ENCODE measurements around the gene NXF3.
A peak's percentile ranks its signal among the peaks of the same experiment; 100 is the strongest.
"Not testable (repeated sequence)": the region's sequence is repeated elsewhere in the genome, so short reads cannot be mapped to it uniquely, and the experiment has no call there.

Gene NXF3

GRCh38 chrX:103092942-103093341, at the start of gene NXF3:
TSS of gene NXF3 (minus strand) at chrX:103093143. CDS start at chrX:103093023, 120 bp downstream.
- no peak for DNase-seq

GRCh38 chrX:103136528-103136927, 43.6 kb upstream of the NXF3 start:
- DNase-seq: not testable (repeated sequence)

GRCh38 chrX:103124284-103124683, 31.3 kb upstream of the NXF3 start:
- no peak for DNase-seq

- no peak for DNase-seq
These were observed 27.8 kb upstream of the NXF3 start for GRCh38 chrX:103120748-103121147.

GRCh38 chrX:103116970-103117369, 24.0 kb upstream of the NXF3 start:
- not testable (repeated sequence) for DNase-seq

- DNase-seq: not testable (repeated sequence)
These were observed 16.6 kb upstream of the NXF3 start for GRCh38 chrX:103109497-103109896.

GRCh38 chrX:103107836-103108235, 14.9 kb upstream of the NXF3 start:
- DNase-seq: no peak

- not testable (repeated sequence) for DNase-seq
These were observed 14.3 kb upstream of the NXF3 start for GRCh38 chrX:103107227-103107737.

- DNase-seq: not testable (repeated sequence)
These were observed 11.4 kb upstream of the NXF3 start for GRCh38 chrX:103104370-103104769.

- not testable (repeated sequence) for DNase-seq
These were observed 10.9 kb upstream of the NXF3 start for GRCh38 chrX:103103866-103104265.

- no peak for DNase-seq
These were observed 8.5 kb upstream of the NXF3 start for GRCh38 chrX:103101299-103102042.

GRCh38 chrX:103100484-103100883, 7.5 kb upstream of the NXF3 start:
- DNase-seq: no peak

GRCh38 chrX:103099691-103100090, 6.7 kb upstream of the NXF3 start:
- DNase-seq: no peak

- DNase-seq: no peak
These were observed 5.5 kb upstream of the NXF3 start for GRCh38 chrX:103098488-103098887.

GRCh38 chrX:103081051-103081450, 11.9 kb downstream of the NXF3 start:
- DNase-seq: no peak

- no peak for DNase-seq
These were observed 19.5 kb downstream of the NXF3 start for GRCh38 chrX:103073467-103073866.

- DNase-seq: no peak
These were observed 26.3 kb downstream of the NXF3 start for GRCh38 chrX:103066606-103067005.

- DNase-seq: peak; percentile 88
These were observed 29.0 kb downstream of the NXF3 start, which contains the start of gene BEX1 for GRCh38 chrX:103063918-103064434. TSS of gene BEX1 (minus strand) at chrX:103064171. CDS start at chrX:103063274, 897 bp downstream.

GRCh38 chrX:103063191-103063845, 29.6 kb downstream of the NXF3 start:
- DNase-seq: peak; percentile 54

GRCh38 chrX:103061486-103061885, 31.5 kb downstream of the NXF3 start:
- DNase-seq: no peak

- DNase-seq: no peak
These were observed 36.0 kb downstream of the NXF3 start for GRCh38 chrX:103056902-103057301.

- no peak for DNase-seq
These were observed 40.3 kb downstream of the NXF3 start for GRCh38 chrX:103052625-103053024.

- no peak for DNase-seq
These were observed 41.6 kb downstream of the NXF3 start for GRCh38 chrX:103051260-103051789.

GRCh38 chrX:103033371-103033770, 59.6 kb downstream of the NXF3 start:
- DNase-seq: not testable (repeated sequence)
